ENCODE results near the gene NELL2. TPM values are rescaled to one million over a fixed set of nuclear protein-coding genes. Genes with fewer than 3 reads are reported as not detected.

The NELL2 gene
- total and polyA plus RNA-seq, 4 donors: 0.09 to 0.42 (median 0.17) TPM; not detected in 1

- peaks cover 5 to 9% (median 8%) of the 10 kb centered on the region in 4 donors for H3K4me1 ChIP-seq (ENCODE audit: control insufficient read depth in 4 of 4, insufficient read depth in 4 of 4, low read length in 3 of 4)
- TF ChIP-seq RXRA (IDR thresholded peaks at IDR 0.05) (no peak), HNF4A (conservative IDR thresholded peaks at IDR 0.05) (no peak), YY1 (IDR thresholded peaks at IDR 0.05) (no peak), FOXA2 (IDR thresholded peaks at IDR 0.05) (no peak), SP1 (IDR thresholded peaks at IDR 0.05) (no peak), EGR1 (IDR thresholded peaks at IDR 0.05; ENCODE audit: low read depth in 2 of 2) (no peak), RAD21 (IDR thresholded peaks at IDR 0.05) (no peak), JUND (IDR thresholded peaks at IDR 0.05) (no peak), NR2F2 (IDR thresholded peaks at IDR 0.05) (no peak), MAX (IDR thresholded peaks at IDR 0.05) (no peak), ATF3 (IDR thresholded peaks at IDR 0.05) (no peak), HNF4G (IDR thresholded peaks at IDR 0.05) (no peak)
- H3K9me3 ChIP-seq (ENCODE audit: control insufficient read depth in 4 of 4, low read length in 3 of 4): peaks cover 0 to 5% (median under 1%) of the 10 kb centered on the region in 4 donors
- no peak for DNase-seq (ENCODE audit: low spot score)
- WGBS: 79% methylated on average over 1 of the region's 1 CpG
- no peak overlapping the region for H3K9ac ChIP-seq (ENCODE audit: low read depth in 1 of 2, low read length in 2 of 2)
- H3K27ac ChIP-seq (ENCODE audit: low read depth in 1 of 2, low read length in 2 of 2): no peak overlapping the region
- H3K4me3 ChIP-seq (ENCODE audit: low read depth in 1 of 3, low read length in 3 of 3): no peak overlapping the region
- H3K27me3 ChIP-seq (ENCODE audit: control insufficient read depth in 4 of 4, insufficient read depth in 4 of 4, low read length in 3 of 4): no peaks in the 10 kb centered on the region
- H3K36me3 ChIP-seq (ENCODE audit: control insufficient read depth in 4 of 4, insufficient read depth in 3 of 4, low read depth in 1 of 4, low read length in 3 of 4): no peaks in the 10 kb centered on the region
These were observed 5.1 kb upstream of the NELL2 start for GRCh38 chr12:44881197-44881596.

- no peak for DNase-seq (ENCODE audit: low spot score)
- peaks cover 0 to 7% (median 3%) of the 10 kb centered on the region in 4 donors for H3K27me3 ChIP-seq (ENCODE audit: control insufficient read depth in 4 of 4, insufficient read depth in 4 of 4, low read length in 3 of 4)
- peaks cover 11 to 22% (median 20%) of the 10 kb centered on the region in 4 donors for H3K4me1 ChIP-seq (ENCODE audit: control insufficient read depth in 4 of 4, insufficient read depth in 4 of 4, low read length in 3 of 4)
- H3K4me3 ChIP-seq (ENCODE audit: low read depth in 1 of 3, low read length in 3 of 3): peak overlapping the region in 2 of 3 donors; percentile 49 to 68
- WGBS: 4% methylated on average over 42 of the region's 42 CpGs
- H3K36me3 ChIP-seq (ENCODE audit: control insufficient read depth in 4 of 4, insufficient read depth in 3 of 4, low read depth in 1 of 4, low read length in 3 of 4): no peaks in the 10 kb centered on the region
- no peak overlapping the region for H3K27ac ChIP-seq (ENCODE audit: low read depth in 1 of 2, low read length in 2 of 2)
- peaks cover 0 to 5% (median under 1%) of the 10 kb centered on the region in 4 donors for H3K9me3 ChIP-seq (ENCODE audit: control insufficient read depth in 4 of 4, low read length in 3 of 4)
- H3K9ac ChIP-seq (ENCODE audit: low read depth in 1 of 2, low read length in 2 of 2): no peak overlapping the region
- TF ChIP-seq REST (IDR thresholded peaks at IDR 0.05) (peak; percentile 90), MAX (IDR thresholded peaks at IDR 0.05) (no peak), FOXA1 (IDR thresholded peaks at IDR 0.05) (no peak)
These were observed 662 bp upstream of the NELL2 start for GRCh38 chr12:44876544-44877410.

All from liver (tissue), 9 donors.